C4-2B (cell line): ENCODE results near the gene OSER1.

ENCODE experiments used
- CTCF ChIP-seq: fragments of 450-650 bp; conservative IDR thresholded peaks from 2 replicates; pipeline ENCODE4 v1.5.1; 2017; ENCODE audit warnings: mild to moderate bottlenecking
- ZFX ChIP-seq: fragments of 450-650 bp; IDR thresholded peaks from 2 replicates; pipeline ENCODE4 v1.6.1; 2017

- TF ChIP-seq CTCF (no peak), ZFX (no peak)
Observed at GRCh38 chr20:44188752-44189151, 21.8 kb downstream of the OSER1 start.
